Testis (tissue), 2 donors: ENCODE data around the gene USP17L21.
"Not testable (repeated sequence)": the region's sequence is repeated elsewhere in the genome, so short reads cannot be mapped to it uniquely, and the experiment has no call there.

Experiments
- POLR2A ChIP-seq: fragments of 450-650 bp; IDR thresholded peaks from one replicate; pipeline ENCODE4 v1.6.1; 2017; ENCODE audit warnings: antibody characterized with exemption, mild to moderate bottlenecking, moderate library complexity
- TF ChIP-seq, protein P1 (sequence below), 3 experiments: fragments of 450-650 bp in 2 of 3; fragments of 200-600 bp in 1 of 3; sonication (generic) in 1 of 3; IDR thresholded peaks; one replicate each; pipeline ENCODE4 v1.5.1; 2016 to 2019; ENCODE audit warnings: antibody characterized with exemption in 3 of 3, mild to moderate bottlenecking in 2 of 3, moderate library complexity in 1 of 3

DNA sequence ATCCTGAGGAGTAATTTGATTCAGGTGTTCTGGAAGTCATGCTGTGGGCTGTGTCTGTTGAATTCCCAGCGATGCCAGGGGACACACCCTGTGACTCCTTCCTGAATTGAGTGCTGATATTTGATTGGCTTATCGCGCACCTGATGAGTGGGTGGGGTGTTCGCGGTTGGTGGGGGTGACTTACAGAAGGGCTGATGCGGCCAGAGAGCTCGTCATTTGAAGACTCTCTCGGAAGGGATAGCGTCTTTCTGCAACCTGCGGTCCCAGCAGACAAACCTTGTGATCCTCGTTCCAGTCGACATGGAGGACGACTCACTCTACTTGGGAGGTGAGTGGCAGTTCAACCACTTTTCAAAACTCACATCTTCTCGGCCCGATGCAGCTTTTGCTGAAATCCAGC lies 28.6 kb upstream of the USP17L21 start, which contains the start of gene USP17L15:
- TF ChIP-seq, protein P1, sequence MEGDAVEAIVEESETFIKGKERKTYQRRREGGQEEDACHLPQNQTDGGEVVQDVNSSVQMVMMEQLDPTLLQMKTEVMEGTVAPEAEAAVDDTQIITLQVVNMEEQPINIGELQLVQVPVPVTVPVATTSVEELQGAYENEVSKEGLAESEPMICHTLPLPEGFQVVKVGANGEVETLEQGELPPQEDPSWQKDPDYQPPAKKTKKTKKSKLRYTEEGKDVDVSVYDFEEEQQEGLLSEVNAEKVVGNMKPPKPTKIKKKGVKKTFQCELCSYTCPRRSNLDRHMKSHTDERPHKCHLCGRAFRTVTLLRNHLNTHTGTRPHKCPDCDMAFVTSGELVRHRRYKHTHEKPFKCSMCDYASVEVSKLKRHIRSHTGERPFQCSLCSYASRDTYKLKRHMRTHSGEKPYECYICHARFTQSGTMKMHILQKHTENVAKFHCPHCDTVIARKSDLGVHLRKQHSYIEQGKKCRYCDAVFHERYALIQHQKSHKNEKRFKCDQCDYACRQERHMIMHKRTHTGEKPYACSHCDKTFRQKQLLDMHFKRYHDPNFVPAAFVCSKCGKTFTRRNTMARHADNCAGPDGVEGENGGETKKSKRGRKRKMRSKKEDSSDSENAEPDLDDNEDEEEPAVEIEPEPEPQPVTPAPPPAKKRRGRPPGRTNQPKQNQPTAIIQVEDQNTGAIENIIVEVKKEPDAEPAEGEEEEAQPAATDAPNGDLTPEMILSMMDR (IDR thresholded peaks at IDR 0.05) = not testable (repeated sequence)
- not testable (repeated sequence) for TF ChIP-seq POLR2A
